Measurements from ENCODE around the gene TMEM218. TPM values are rescaled to one million over a fixed set of nuclear protein-coding genes. Genes with fewer than 3 reads are reported as not detected.

Gene TMEM218
- total and polyA plus RNA-seq, 2 of the 8 experiments (the other 6 are each of a cell fraction or from before 2014, with no cell fraction given): 17.0 to 33.5 TPM

GRCh38 chr11:125111001-125111342 is 454 bp downstream of the TMEM218 start:
- no peak overlapping the region for H3K14ac ChIP-seq (ENCODE audit: insufficient read length)
- H3K79me2 ChIP-seq (ENCODE audit: control insufficient read depth in 1 of 2, insufficient read depth in 2 of 2, low read length in 2 of 2): peaks cover 0 to 13% of the 10 kb centered on the region in 2 experiments; a peak in 2 of 4 replicates
- H3K36me3 ChIP-seq (ENCODE audit: control insufficient read depth in 2 of 4, insufficient read depth in 4 of 4, low read length in 3 of 4): peaks cover 0 to 8% (median 4%) of the 10 kb centered on the region in 4 experiments; a peak in 3 of 8 replicates
- no peak overlapping the region for H3K4ac ChIP-seq (replicated peaks; ENCODE audit: insufficient read length, low read depth, low read length)
- H3K56ac ChIP-seq (replicated peaks; ENCODE audit: insufficient read length, low read depth, low read length): no peak overlapping the region
- WGBS, 2 experiments (ENCODE audit: extremely low coverage in 1 of 2, insufficient coverage in 1 of 2, insufficient read length in 1 of 2, insufficient replicate concordance in 2 of 2, low coverage in 1 of 2, low lambda C conversion rate in 2 of 2, missing lambda C conversion rate in 1 of 2): 1% methylated on average over 9 of the region's 9 CpGs; no CpG with 5 or more reads in 1 of the 2 experiments
- no peak overlapping the region; the same call in 1 of the 2 replicates for H2AK5ac ChIP-seq (ENCODE audit: low read depth, low read length)
- no peak overlapping the region for H2BK20ac ChIP-seq (ENCODE audit: low read length)
- CTCF ChIA-PET (ENCODE audit: partially characterized antibody): interaction anchor here (1.1 to 13.5 kb wide), 8 partner anchors 14 to 318 kb away, joined by 3 to 247 read pairs (median 10); no protein-coding TSS in a partner anchor
- no peak overlapping the region for H4K91ac ChIP-seq (replicated peaks; ENCODE audit: insufficient read length, low read length)
- H4K8ac ChIP-seq (ENCODE audit: extremely low read depth, insufficient read depth, low read length): no peak overlapping the region
- H3K23me2 ChIP-seq (ENCODE audit: low read depth, low read length): peaks cover 3% of the 10 kb centered on the region; the same call in 1 of the 2 replicates
- H4K5ac ChIP-seq (ENCODE audit: insufficient read length, low read depth, low read length): no peak overlapping the region
- peak overlapping the region; percentile 56; the same call in 1 of the 2 replicates for H3K18ac ChIP-seq (ENCODE audit: extremely low read depth, low read length)
- H2BK15ac ChIP-seq (ENCODE audit: low read length): no peak overlapping the region
- H3K79me1 ChIP-seq (ENCODE audit: low read depth, low read length): no peaks in the 10 kb centered on the region; the same call in 1 of the 2 replicates
- POLR2A ChIA-PET (ENCODE audit: partially characterized antibody): interaction anchor here (1.3 kb wide), 1 partner anchor 33 kb away, joined by 3 read pairs; no protein-coding TSS in a partner anchor
- H3K4me2 ChIP-seq (ENCODE audit: insufficient read depth in 1 of 2, low read depth in 2 of 2, low read length in 2 of 2): peak overlapping the region; percentile 88 to 94
- no peaks in the 10 kb centered on the region for H3K27me3 ChIP-seq (replicated peaks in 1 of 4; ENCODE audit: control insufficient read depth in 3 of 4, extremely low read depth in 1 of 4, insufficient read depth in 3 of 4, low read length in 3 of 4)
- H3K9ac ChIP-seq (replicated peaks in 1 of 4; ENCODE audit: extremely low read depth in 1 of 4, low read depth in 3 of 4, low read length in 3 of 4): peak overlapping the region; percentile 75 to 90 (median 81)
- peaks cover 10 to 11% of the 10 kb centered on the region in 2 experiments; a peak in 3 of 4 replicates for H3K9me3 ChIP-seq (ENCODE audit: insufficient read depth in 2 of 2, low read depth in 1 of 2, low read length in 1 of 2)
- peak overlapping the region; percentile 89 for H2AFZ ChIP-seq (ENCODE audit: low read length)
- H3K4me3 ChIP-seq (ENCODE audit: extremely low read depth in 1 of 4, insufficient read depth in 2 of 4, low read depth in 3 of 4, low read length in 4 of 4): peak overlapping the region; percentile 59 to 80 (median 76)
- peak overlapping the region; percentile 60 for H2BK5ac ChIP-seq (ENCODE audit: low read depth, low read length)
- no peak overlapping the region for H2BK120ac ChIP-seq (replicated peaks; ENCODE audit: low read depth, low read length)
- TF ChIP-seq CHD1 (IDR thresholded peaks at IDR 0.05; ENCODE audit: low read depth, low read length) (no peak), RBBP5 (IDR thresholded peaks at IDR 0.05; ENCODE audit: borderline replicate concordance, low read depth, low read length) (0 out of 2 replicates have a peak, but pooled peaks have one; percentile 62)
- H3K23ac ChIP-seq (ENCODE audit: insufficient read length): no peak overlapping the region
- DNase-seq (ENCODE audit: low read depth in 1 of 2, low spot score in 2 of 2) (no peak), FAIRE-seq (no peak)
- no peak overlapping the region; the same call in 1 of the 2 replicates for H2BK12ac ChIP-seq (ENCODE audit: low read depth, low read length)
- peaks cover 2 to 6% (median 3%) of the 10 kb centered on the region in 4 experiments; a peak in 3 of 7 replicates for H3K4me1 ChIP-seq (replicated peaks in 1 of 4; ENCODE audit: control insufficient read depth in 3 of 4, insufficient read depth in 4 of 4, low read length in 3 of 4)
- H4K20me1 ChIP-seq (replicated peaks in 1 of 2; ENCODE audit: control insufficient read depth in 1 of 2, insufficient read depth in 2 of 2, low read length in 2 of 2): no peaks in the 10 kb centered on the region
- peak overlapping the region; percentile 63 for H3K27ac ChIP-seq (ENCODE audit: low read depth, low read length)
